Measurements from ENCODE around the gene TRPV2.
"Not testable (repeated sequence)": the region's sequence is repeated elsewhere in the genome, so short reads cannot be mapped to it uniquely, and the experiment has no call there.

The TRPV2 gene

DNA sequence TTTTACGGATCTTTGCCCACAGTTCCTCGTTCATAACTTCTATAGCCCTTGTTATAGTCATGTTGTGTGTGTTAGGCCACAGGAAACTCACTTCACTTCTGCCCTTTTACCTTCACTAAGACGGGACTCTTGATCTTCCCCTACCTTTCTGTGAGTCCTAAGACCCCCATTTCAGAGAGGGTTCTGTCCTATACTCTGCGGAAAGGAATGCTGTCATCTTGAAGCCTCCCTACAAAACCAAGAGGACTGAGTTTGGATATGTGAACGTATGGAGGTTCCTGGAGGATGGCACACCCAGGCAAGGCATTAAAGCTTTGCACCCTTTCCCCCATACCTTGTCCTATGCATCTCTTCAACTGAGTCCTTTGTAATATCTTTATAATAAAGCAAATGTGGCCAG lies 30.8 kb upstream of the TRPV2 start:
- in situ Hi-C loops (cut with HindIII; ENCODE audit: low pct_unique_long_range_greater_than_20kb, low sequenced_read_pairs) = no loop called here
- no peak for DNase-seq (ENCODE audit: low read depth in 1 of 2, low spot score in 1 of 2)
- no peak for TF ChIP-seq JUND (IDR thresholded peaks at IDR 0.05; ENCODE audit: low read depth)

DNA sequence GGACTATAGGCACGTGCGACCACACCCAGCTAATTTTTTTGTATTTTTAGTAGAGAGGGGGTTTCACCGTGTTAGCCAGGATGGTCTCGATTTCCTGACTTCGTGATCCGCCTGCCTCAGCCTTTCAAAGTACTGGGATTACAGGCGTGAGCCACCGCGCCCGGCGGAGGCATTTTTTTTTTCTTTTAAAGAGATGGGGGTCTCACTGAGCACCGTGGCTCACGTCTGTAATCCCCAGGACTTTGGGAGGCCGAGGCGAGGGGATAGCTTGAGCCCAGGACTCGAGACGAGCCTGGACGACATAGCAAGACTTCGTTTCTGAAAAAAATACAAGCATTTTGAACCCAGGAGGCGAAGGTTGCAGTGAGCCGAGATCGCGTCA lies 29.3 kb upstream of the TRPV2 start:
- DNase-seq (ENCODE audit: low read depth in 1 of 2, low spot score in 1 of 2); in situ Hi-C loops (cut with HindIII; ENCODE audit: low pct_unique_long_range_greater_than_20kb, low sequenced_read_pairs): not testable (repeated sequence)

DNA sequence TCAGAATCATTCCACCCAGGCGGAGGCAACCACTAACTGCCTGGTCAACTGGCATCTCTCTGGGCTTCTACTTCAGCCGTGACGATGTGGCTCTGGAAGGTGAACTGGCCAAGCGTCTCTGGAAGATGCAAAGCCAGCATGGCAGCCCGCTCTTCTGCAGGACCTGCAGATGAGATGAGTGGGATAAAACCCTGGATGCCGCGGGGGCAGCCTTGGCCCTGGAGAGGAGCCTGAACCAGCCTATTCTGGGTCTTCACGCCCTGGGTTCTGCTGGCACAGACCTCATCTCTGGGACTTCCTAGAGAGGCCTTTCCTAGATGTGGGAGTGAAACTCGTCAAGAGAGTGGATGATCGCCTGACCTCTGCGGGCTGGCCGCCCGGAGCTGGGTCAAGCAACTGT lies 23.9 kb upstream of the TRPV2 start:
- in situ Hi-C loops (cut with HindIII; ENCODE audit: low pct_unique_long_range_greater_than_20kb, low sequenced_read_pairs) = no loop called here
- DNase-seq (ENCODE audit: low read depth in 1 of 2, low spot score in 1 of 2) = no peak
- no peak for TF ChIP-seq JUND (IDR thresholded peaks at IDR 0.05; ENCODE audit: low read depth)

DNA sequence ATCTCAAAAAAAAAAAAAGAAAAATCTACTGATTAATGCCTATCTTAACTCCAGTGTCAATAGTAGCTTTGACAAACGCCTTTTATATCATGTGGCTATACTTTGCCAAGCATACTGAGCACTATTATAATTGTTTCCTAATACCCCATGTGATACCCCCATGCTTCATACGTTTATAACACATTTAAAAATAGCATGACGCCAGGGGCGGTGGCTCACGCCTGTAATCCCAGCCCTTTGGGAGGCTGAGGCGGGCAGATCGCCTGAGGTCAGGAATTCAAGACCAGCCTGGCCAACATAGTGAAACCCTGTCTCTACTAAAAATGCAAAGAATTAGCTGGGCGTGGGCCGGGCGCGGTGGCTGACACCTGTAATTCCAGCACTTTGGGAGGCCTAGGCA lies 22.9 kb upstream of the TRPV2 start:
- in situ Hi-C loops (cut with HindIII; ENCODE audit: low pct_unique_long_range_greater_than_20kb, low sequenced_read_pairs); DNase-seq (ENCODE audit: low read depth in 1 of 2, low spot score in 1 of 2): not testable (repeated sequence)

DNA sequence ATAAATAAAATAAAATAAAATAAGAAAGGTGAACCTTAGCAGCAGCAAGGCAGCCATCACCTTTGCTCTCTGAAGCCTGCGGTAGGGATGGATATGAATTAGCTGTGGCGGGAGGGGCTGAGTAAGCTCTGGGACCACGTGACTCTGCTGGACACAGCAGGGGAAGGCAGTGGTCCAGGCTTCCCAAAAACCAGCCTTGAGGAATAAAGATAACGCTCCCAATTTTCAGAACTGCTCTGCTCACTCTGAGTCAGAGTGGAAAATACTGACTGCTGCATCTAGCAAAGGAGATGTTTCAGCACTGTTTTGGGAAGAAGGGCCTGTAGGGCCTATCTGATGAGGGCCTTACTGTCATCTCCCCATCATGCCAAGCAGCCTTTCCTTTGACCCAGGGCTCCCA lies 19.5 kb upstream of the TRPV2 start:
- in situ Hi-C loops (cut with HindIII; ENCODE audit: low pct_unique_long_range_greater_than_20kb, low sequenced_read_pairs); DNase-seq (ENCODE audit: low read depth in 1 of 2, low spot score in 1 of 2): not testable (repeated sequence)

DNA sequence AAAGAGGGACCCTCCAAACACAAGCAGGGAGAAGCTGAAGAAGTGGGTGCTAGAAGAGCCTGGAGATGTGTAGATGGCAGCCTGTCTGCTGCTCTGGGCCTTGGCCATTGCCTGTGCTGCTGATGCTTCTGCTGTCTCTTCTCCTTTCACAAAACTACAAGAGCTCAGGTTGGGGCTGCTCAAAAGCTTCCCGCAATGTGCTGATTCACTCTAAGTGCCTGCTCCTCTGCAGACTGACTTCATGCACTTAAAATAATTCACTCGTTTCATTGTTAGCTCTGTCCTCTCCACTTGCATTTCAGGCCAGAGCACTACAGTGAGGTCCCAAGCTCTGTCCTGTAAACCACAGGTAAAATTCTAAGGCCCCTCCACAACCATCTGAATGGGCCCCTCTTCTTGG lies 18.7 kb upstream of the TRPV2 start:
- DNase-seq (ENCODE audit: low read depth in 1 of 2, low spot score in 1 of 2); in situ Hi-C loops (cut with HindIII; ENCODE audit: low pct_unique_long_range_greater_than_20kb, low sequenced_read_pairs): not testable (repeated sequence)

DNA sequence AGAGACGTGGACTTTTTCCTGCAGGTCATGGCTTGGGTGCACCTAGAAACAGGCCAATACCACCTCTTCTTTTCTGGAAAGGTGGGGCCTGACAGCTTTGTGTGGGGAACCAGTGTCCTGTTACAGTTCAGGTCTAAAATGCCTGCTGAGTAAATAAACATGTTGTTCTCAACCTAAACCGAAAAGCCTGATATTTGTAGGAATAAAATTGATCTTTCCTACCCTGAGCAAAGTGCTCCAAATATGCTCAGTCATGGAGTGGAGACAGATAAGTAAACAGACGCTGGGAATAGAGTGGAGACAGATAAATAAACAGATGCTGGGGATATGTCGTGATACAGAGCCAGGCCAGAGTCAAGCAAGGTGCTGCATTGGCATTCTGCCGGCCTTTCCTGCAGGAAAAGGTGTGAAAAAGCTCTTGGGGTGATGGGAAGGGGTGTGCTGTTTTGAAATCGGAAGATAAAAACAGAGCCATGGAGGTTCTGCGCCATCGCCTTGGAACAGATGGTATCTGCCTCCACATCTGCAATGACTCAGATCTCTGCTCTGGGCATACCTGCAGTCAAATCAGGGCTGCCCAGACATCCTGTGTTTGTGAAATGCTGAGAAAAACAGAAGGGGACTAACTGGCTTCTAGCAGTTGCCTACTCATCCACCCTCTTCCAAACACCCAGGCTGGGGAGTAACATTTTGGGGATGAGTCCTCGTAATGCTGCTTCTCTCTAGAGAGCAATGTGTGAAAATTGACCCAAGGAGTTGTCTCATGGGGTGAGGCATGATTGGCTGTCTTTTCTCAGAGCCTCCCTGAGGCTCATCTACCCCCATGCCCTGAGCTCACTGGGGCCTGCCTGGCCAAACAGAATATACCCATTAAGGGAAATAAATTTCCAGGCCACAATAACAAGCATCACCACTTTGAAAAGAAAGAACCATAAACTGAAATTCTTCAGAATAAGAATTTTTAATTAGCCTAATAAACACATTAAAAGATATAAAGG lies 16.8 kb upstream of the TRPV2 start:
- no peak for TF ChIP-seq JUND (IDR thresholded peaks at IDR 0.05; ENCODE audit: low read depth)
- DNase-seq (ENCODE audit: low read depth in 1 of 2, low spot score in 1 of 2) = peak in 1 of 2 experiments; percentile 13
- in situ Hi-C loops (cut with HindIII; ENCODE audit: low pct_unique_long_range_greater_than_20kb, low sequenced_read_pairs) = no loop called here

DNA sequence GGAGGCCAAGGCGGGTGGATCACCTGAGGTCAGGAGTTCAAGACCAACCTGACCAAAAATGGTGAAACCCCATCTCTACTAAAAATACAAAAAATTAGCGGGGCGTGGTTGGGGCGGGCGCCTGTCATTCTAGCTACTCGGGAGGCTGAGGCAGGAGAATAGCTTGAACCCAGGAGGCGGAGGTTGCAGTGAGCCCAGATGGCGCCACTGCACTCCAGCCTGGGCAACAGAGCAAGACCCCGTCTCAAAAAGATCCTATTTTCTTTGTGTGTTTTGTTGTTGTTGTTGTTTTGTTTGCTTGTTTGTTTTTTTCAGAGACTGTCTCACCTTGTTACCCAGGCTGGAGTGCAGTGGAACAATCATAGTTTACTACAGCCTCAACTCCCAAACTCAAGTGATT lies 11.5 kb upstream of the TRPV2 start:
- DNase-seq (ENCODE audit: low read depth in 1 of 2, low spot score in 1 of 2); in situ Hi-C loops (cut with HindIII; ENCODE audit: low pct_unique_long_range_greater_than_20kb, low sequenced_read_pairs): not testable (repeated sequence)

DNA sequence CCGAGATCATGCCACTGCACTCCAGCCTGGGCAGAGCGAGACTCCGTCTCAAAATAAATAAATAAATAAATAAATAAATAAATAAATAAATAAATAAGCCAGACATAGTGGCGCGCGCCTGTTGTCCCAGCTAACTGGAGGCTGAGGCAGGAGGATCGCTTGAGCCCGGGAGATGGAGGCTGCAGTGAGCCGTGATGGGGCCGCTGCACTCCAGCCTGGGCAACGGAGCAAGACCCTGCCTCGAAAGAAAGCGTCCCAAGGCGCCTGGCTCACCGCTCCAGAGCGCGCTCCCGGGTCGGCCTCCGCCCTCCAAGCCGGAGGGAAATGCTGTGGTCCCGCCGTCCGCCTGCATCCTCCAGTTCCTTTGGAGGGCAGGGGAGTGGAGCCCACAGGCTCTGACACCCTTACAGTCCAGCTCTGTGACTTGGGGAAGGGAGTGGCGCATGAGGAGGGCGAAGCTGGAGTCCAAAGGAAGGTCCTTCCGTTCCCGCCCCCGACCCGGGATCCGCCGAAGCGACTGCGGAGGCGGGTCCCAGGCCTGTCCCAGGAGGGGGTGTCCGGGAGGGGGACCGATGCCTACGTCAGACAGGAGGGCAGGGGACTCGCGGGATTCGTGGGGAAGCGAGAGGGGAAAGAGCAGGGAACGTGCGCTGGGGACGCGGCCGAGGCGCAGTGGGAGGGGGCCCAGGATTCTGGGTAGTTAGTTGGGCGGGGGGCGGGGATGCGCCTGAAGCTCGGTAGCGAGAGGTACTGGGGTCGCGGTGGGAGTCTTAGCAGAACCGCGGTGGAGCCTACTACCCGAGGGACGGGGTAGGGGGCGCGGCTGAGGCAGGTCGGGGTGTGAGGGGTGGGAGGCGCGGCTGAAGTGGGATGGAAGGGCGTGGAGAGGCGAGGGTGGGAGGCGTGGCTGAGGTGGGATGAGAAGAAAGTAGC lies 8.4 kb upstream of the TRPV2 start:
- no peak for TF ChIP-seq JUND (IDR thresholded peaks at IDR 0.05; ENCODE audit: low read depth)
- DNase-seq (ENCODE audit: low read depth in 1 of 2, low spot score in 1 of 2) = no peak
- in situ Hi-C loops (cut with HindIII; ENCODE audit: low pct_unique_long_range_greater_than_20kb, low sequenced_read_pairs) = no loop called here

DNA sequence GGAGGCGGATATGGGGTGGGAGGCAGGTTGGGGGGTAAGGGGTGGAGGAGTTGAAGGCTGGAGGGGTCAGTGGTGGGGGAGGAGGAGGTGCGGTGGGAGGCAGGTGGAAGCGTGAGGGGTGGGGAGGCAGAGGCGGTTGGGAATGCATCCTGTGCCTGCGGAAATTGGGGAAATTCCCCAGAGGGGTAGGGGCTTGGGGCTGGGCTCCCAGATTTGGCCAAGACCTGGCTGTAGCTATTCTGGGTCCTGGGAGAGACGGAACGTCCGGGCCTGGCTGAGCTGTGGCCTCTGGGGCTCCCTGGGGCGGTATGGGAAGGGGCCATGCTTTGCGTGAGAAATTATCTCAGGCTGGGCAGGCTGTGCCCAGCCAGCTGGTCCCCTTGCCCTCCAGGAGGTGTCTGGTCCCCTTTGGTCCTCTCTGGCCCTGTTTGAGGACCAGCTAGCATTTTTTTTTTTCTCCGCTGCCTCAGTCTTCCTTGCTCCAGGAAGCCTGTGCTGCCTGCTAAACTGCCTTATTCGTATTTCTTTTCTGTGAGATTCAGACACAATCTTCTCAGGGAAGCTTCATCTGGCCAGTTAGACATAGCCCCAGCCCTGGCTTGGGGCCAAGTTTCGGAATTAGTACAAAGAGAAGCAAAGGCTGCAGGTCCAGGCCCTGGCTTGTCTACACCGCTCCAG lies 7.3 kb upstream of the TRPV2 start:
- in situ Hi-C loops (cut with HindIII; ENCODE audit: low pct_unique_long_range_greater_than_20kb, low sequenced_read_pairs) = no loop called here
- peak in 1 of 2 experiments; percentile 23 for DNase-seq (ENCODE audit: low read depth in 1 of 2, low spot score in 1 of 2)
- no peak for TF ChIP-seq JUND (IDR thresholded peaks at IDR 0.05; ENCODE audit: low read depth)

DNA sequence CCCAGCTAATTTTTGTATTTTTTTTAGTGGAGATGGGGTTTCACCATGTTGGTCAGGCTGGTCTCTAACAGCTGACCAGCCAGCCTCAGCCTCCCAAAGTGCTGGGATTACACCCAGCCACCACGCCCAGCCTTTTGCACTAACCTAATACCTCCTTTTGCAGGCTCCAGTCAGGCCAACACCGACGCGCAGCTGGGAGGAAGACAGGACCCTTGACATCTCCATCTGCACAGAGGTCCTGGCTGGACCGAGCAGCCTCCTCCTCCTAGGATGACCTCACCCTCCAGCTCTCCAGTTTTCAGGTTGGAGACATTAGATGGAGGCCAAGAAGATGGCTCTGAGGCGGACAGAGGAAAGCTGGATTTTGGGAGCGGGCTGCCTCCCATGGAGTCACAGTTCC lies 2.0 kb downstream of the TRPV2 start:
- TF ChIP-seq JUND (IDR thresholded peaks at IDR 0.05; ENCODE audit: low read depth) = no peak
- in situ Hi-C loops (cut with HindIII; ENCODE audit: low pct_unique_long_range_greater_than_20kb, low sequenced_read_pairs) = no loop called here
- no peak for DNase-seq (ENCODE audit: low read depth in 1 of 2, low spot score in 1 of 2)

DNA sequence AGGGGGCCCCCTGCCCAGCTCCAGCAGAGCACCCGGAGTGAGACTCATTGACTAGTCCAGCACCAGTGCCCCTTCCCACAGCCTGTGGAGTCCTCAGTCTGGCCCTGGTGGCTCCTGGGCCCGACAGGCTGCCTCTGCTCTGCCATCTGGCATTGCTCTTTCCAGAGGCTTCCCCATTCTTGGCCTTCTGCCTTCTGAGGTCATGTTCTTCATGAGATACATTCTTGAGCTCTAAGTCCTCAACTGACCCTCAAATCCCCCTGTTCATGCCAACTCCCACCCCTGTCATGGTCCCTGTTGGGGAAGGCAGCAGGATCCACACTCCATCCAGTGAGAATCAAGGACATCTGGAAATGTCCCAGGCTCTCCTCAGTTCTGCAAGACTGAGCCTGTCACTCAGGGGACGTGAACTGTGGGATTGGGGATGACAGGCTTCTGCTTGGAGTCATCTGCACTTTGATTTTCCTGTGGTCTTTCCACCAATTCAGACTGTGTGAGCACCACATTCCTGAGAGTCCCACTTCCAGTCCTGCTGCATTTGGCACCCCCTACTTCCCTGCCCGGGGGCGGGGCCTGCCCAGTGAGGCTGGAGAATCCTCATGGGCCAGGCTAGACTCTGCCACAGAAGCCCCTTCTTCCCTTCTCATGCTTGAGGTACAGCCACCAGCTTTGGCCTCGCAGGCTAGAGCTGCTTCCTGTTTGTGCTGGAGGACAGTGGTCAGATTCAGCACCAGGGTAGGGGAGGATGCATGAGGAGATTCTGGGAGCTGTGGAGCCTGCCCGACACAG lies 2.7 kb downstream of the TRPV2 start:
- DNase-seq (ENCODE audit: low read depth in 1 of 2, low spot score in 1 of 2) = no peak
- no peak for TF ChIP-seq JUND (IDR thresholded peaks at IDR 0.05; ENCODE audit: low read depth)
- in situ Hi-C loops (cut with HindIII; ENCODE audit: low pct_unique_long_range_greater_than_20kb, low sequenced_read_pairs) = no loop called here

Measured in T47D (cell line).